ENCODE data around the gene BBOF1. TPM values are rescaled to one million over a fixed set of nuclear protein-coding genes. Genes with fewer than 3 reads are reported as not detected.

BBOF1 gene
- total and polyA plus RNA-seq, 2 of the 4 experiments (the other 2 are of a cell fraction): 1.6 TPM

- no peak overlapping the region for H3K4ac ChIP-seq (ENCODE audit: low read depth, low read length)
- peaks cover 5% of the 10 kb centered on the region; the same call in 1 of the 2 replicates for H3K9me1 ChIP-seq (ENCODE audit: insufficient read depth, low read length)
- ATAC-seq (ENCODE audit: low read depth): no peak
Measured at GRCh38 chr14:74045522-74045921, 26.4 kb downstream of the BBOF1 start.

More at GRCh38 chr14:74045522-74045921, 26.4 kb downstream of the BBOF1 start:
- Histone ChIP-seq H4K5ac (ENCODE audit: low read depth, low read length) (no peak overlapping the region), H4K8ac (ENCODE audit: low read depth in 2 of 2, low read length in 2 of 2) (no peak overlapping the region), H3K14ac (replicated peaks; ENCODE audit: low read depth, low read length) (no peak overlapping the region), H3K79me1 (ENCODE audit: low read depth in 1 of 2, low read length in 2 of 2) (no peaks in the 10 kb centered on the region), H4K20me1 (ENCODE audit: insufficient read depth, low read length) (no peaks in the 10 kb centered on the region), H3K56ac (ENCODE audit: extremely low read depth, insufficient read depth, low read length) (no peak overlapping the region), H3K4me2 (ENCODE audit: low read depth, low read length) (no peak overlapping the region), H3K9me3 (ENCODE audit: control insufficient read depth, insufficient read depth, low read length) (no peaks in the 10 kb centered on the region), H2AK5ac (ENCODE audit: low read depth, low read length) (no peak overlapping the region), H3K4me1 (ENCODE audit: control insufficient read depth, insufficient read depth, low read length) (no peaks in the 10 kb centered on the region; the same call in 1 of the 2 replicates), H3K23ac (ENCODE audit: low read depth, low read length) (no peak overlapping the region), H2BK5ac (ENCODE audit: low read depth, low read length, poor library complexity, severe bottlenecking) (no peak overlapping the region), H3K27me3 (ENCODE audit: control insufficient read depth, insufficient read depth, low read length) (no peaks in the 10 kb centered on the region), H3K36me3 (ENCODE audit: control insufficient read depth, insufficient read depth, low read length) (no peaks in the 10 kb centered on the region), H3K27ac (ENCODE audit: insufficient read depth, low read length) (no peak overlapping the region), H4K91ac (ENCODE audit: insufficient read depth, low read depth, low read length) (no peak overlapping the region), H2BK15ac (ENCODE audit: low read depth, low read length) (no peak overlapping the region), H2BK120ac (ENCODE audit: low read depth, low read length) (no peak overlapping the region), H3K4me3 (ENCODE audit: insufficient read depth, low read depth, low read length) (no peak overlapping the region), H2BK20ac (ENCODE audit: low read depth, low read length) (no peak overlapping the region), H3K18ac (ENCODE audit: low read depth, low read length) (no peak overlapping the region), H2AFZ (replicated peaks; ENCODE audit: low read length, poor library complexity) (no peak overlapping the region), H2AK9ac (replicated peaks; ENCODE audit: low read depth, low read length, poor library complexity) (no peak overlapping the region), H3K9ac (ENCODE audit: low read depth, low read length) (no peak overlapping the region)
- POLR2A ChIA-PET (ENCODE audit: unreplicated experiment): no interaction called here
- DNase-seq: no peak
- dilution Hi-C loops (cut with HindIII; ENCODE audit: low sequenced_read_pairs, unreplicated experiment) (no loop called here), intact Hi-C loops (cut with micrococcal nuclease) (no loop called here), in situ Hi-C loops (cut with MboI; ENCODE audit: low sequenced_read_pairs) (loop anchor here (25.0 kb wide), 1 partner anchor 533 kb away; no protein-coding TSS in a partner anchor)
- no CpG with 5 or more reads among the region's 4 CpGs for WGBS, 2 experiments (ENCODE audit: extremely low coverage in 2 of 2, insufficient read length in 1 of 2)
- no TSS peak for BruUV-seq (replicated peaks)
- TF ChIP-seq MXI1 (IDR thresholded peaks at IDR 0.05; ENCODE audit: borderline replicate concordance, low read depth, low read length) (no peak), POLR2A (IDR thresholded peaks at IDR 0.05; ENCODE audit: low read depth, low read length) (no peak), NFE2L2 (IDR thresholded peaks at IDR 0.05; ENCODE audit: low read depth, low read length) (no peak), BHLHE40 (IDR thresholded peaks at IDR 0.05; ENCODE audit: low read depth, low read length) (no peak), ELK1 (IDR thresholded peaks at IDR 0.05; ENCODE audit: borderline replicate concordance, low read depth, low read length) (no peak), RFX5 (IDR thresholded peaks at IDR 0.05; ENCODE audit: low read depth, low read length) (no peak), MAZ (IDR thresholded peaks at IDR 0.05; ENCODE audit: borderline replicate concordance, low read depth, low read length) (no peak), CTCF (conservative IDR thresholded peaks at IDR 0.05; ENCODE audit: low read depth, low read length) (no peak), RCOR1 (IDR thresholded peaks at IDR 0.05; ENCODE audit: insufficient replicate concordance, low read length) (no peak), CHD1 (IDR thresholded peaks at IDR 0.05; ENCODE audit: low read depth, low read length) (no peak), MAFK (IDR thresholded peaks at IDR 0.05; ENCODE audit: low read depth, low read length) (no peak), CEBPB (IDR thresholded peaks at IDR 0.05; ENCODE audit: low read depth, low read length) (no peak), RAD21 (IDR thresholded peaks at IDR 0.05; ENCODE audit: low read length) (no peak), FOS (IDR thresholded peaks at IDR 0.05; ENCODE audit: low read depth, low read length) (no peak), USF2 (IDR thresholded peaks at IDR 0.05; ENCODE audit: low read depth, low read length) (no peak)
- CTCF ChIA-PET: interaction anchor here (0.6 kb wide), 1 partner anchor 121 kb away, joined by 5 read pairs; no protein-coding TSS in a partner anchor
